HL-60 (cell line): ENCODE results near the gene KMT2E.

Experiments
- GABPA ChIP-seq: IDR thresholded peaks from 2 replicates; pipeline ENCODE4 v1.6.1; 2012; ENCODE audit warnings: low read depth
- POLR2AphosphoS5 ChIP-seq: IDR thresholded peaks from 2 replicates; pipeline ENCODE4 v1.6.1; 2012; ENCODE audit warnings: low read depth
- SPI1 ChIP-seq: IDR thresholded peaks from 2 replicates; pipeline ENCODE4 v1.6.1; 2012; ENCODE audit warnings: low read depth, mild to moderate bottlenecking, borderline replicate concordance
- TF ChIP-seq, protein P1 (sequence below): IDR thresholded peaks from one replicate; pipeline ENCODE4 v1.5.1; 2011; ENCODE audit warnings: low read length, control low read depth, inconsistent platforms; ENCODE audit not compliant: insufficient read depth
- TF ChIP-seq, protein P2 (sequence below): IDR thresholded peaks from 2 replicates; pipeline ENCODE4 v1.6.1; 2012; ENCODE audit warnings: low read depth; ENCODE audit not compliant: insufficient replicate concordance

DNA sequence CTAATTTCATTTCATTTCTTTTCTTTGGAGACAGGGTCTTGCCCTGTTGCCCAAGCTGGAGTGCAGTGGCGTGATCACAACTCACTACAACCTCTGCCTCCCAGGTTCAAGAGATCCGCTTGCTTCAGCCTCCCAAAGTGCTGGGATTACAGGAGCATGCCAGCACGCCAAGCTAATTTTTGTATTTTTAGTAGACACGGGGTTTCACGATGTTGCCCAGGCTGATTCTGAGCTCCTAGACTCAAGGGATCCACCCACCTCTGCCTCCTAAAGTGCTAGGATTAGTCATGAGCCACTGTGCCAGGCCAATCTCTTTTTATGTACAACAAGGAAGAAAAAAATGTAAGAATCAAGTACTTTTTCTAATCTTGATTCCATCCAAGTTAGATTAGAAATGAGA is 10.7 kb upstream of the KMT2E start:
- TF ChIP-seq, protein P1, sequence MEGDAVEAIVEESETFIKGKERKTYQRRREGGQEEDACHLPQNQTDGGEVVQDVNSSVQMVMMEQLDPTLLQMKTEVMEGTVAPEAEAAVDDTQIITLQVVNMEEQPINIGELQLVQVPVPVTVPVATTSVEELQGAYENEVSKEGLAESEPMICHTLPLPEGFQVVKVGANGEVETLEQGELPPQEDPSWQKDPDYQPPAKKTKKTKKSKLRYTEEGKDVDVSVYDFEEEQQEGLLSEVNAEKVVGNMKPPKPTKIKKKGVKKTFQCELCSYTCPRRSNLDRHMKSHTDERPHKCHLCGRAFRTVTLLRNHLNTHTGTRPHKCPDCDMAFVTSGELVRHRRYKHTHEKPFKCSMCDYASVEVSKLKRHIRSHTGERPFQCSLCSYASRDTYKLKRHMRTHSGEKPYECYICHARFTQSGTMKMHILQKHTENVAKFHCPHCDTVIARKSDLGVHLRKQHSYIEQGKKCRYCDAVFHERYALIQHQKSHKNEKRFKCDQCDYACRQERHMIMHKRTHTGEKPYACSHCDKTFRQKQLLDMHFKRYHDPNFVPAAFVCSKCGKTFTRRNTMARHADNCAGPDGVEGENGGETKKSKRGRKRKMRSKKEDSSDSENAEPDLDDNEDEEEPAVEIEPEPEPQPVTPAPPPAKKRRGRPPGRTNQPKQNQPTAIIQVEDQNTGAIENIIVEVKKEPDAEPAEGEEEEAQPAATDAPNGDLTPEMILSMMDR = no peak
- TF ChIP-seq, protein P2, sequence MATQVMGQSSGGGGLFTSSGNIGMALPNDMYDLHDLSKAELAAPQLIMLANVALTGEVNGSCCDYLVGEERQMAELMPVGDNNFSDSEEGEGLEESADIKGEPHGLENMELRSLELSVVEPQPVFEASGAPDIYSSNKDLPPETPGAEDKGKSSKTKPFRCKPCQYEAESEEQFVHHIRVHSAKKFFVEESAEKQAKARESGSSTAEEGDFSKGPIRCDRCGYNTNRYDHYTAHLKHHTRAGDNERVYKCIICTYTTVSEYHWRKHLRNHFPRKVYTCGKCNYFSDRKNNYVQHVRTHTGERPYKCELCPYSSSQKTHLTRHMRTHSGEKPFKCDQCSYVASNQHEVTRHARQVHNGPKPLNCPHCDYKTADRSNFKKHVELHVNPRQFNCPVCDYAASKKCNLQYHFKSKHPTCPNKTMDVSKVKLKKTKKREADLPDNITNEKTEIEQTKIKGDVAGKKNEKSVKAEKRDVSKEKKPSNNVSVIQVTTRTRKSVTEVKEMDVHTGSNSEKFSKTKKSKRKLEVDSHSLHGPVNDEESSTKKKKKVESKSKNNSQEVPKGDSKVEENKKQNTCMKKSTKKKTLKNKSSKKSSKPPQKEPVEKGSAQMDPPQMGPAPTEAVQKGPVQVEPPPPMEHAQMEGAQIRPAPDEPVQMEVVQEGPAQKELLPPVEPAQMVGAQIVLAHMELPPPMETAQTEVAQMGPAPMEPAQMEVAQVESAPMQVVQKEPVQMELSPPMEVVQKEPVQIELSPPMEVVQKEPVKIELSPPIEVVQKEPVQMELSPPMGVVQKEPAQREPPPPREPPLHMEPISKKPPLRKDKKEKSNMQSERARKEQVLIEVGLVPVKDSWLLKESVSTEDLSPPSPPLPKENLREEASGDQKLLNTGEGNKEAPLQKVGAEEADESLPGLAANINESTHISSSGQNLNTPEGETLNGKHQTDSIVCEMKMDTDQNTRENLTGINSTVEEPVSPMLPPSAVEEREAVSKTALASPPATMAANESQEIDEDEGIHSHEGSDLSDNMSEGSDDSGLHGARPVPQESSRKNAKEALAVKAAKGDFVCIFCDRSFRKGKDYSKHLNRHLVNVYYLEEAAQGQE = no peak
- TF ChIP-seq POLR2AphosphoS5 (no peak), GABPA (no peak), SPI1 (no peak)
